ENCODE results near the gene SEH1L. TPM values are rescaled to one million over a fixed set of nuclear protein-coding genes. Genes with fewer than 3 reads are reported as not detected.

The SEH1L gene
- total RNA-seq, 6 experiments from 2014 or later, result 54.8 to 61.8 (median 58.0) TPM

- Mint-ChIP-seq H3K27ac (no peak overlapping the region), H3K4me3 (no peak overlapping the region), H3K9me3 (no peaks in the 10 kb centered on the region), H3K27me3 (ENCODE audit: insufficient read depth) (no peaks in the 10 kb centered on the region; the same call in 1 of the 2 replicates), H3K4me1 (ENCODE audit: low read depth) (peaks cover 10% of the 10 kb centered on the region), H3K36me3 (ENCODE audit: low read depth) (peaks cover 21% of the 10 kb centered on the region)
- no peak for TF ChIP-seq CTCF (IDR thresholded peaks at IDR 0.05)
- DNase-seq, result no peak
These were observed 67.0 kb downstream of the SEH1L start for GRCh38 chr18:13014818-13015217.

GRCh38 chr18:13017247-13017875, 69.5 kb downstream of the SEH1L start:
- no peak for DNase-seq
- H3K9me3 Mint-ChIP-seq, result no peaks in the 10 kb centered on the region; the same call in 1 of the 2 replicates
- TF ChIP-seq CTCF (IDR thresholded peaks at IDR 0.05), result no peak
- no peaks in the 10 kb centered on the region; the same call in 1 of the 2 replicates for H3K27me3 Mint-ChIP-seq (ENCODE audit: insufficient read depth)
- peaks cover 10% of the 10 kb centered on the region for H3K4me1 Mint-ChIP-seq (ENCODE audit: low read depth)
- no peak overlapping the region for H3K4me3 Mint-ChIP-seq
- H3K36me3 Mint-ChIP-seq (ENCODE audit: low read depth), result peaks cover 34% of the 10 kb centered on the region
- H3K27ac Mint-ChIP-seq, result no peak overlapping the region

- Mint-ChIP-seq H3K27me3 (ENCODE audit: insufficient read depth) (no peaks in the 10 kb centered on the region; the same call in 1 of the 2 replicates), H3K4me3 (no peak overlapping the region), H3K36me3 (ENCODE audit: low read depth) (peaks cover 44% of the 10 kb centered on the region), H3K27ac (no peak overlapping the region), H3K9me3 (peaks cover 3% of the 10 kb centered on the region; the same call in 1 of the 2 replicates), H3K4me1 (ENCODE audit: low read depth) (peaks cover 10% of the 10 kb centered on the region)
- no peak for DNase-seq
- TF ChIP-seq CTCF (IDR thresholded peaks at IDR 0.05), result no peak
These were observed 70.6 kb downstream of the SEH1L start for GRCh38 chr18:13018374-13018773.

- Mint-ChIP-seq H3K9me3 (peaks cover 3% of the 10 kb centered on the region; the same call in 1 of the 2 replicates), H3K27ac (peak overlapping the region; percentile 54; the same call in 1 of the 2 replicates), H3K27me3 (ENCODE audit: insufficient read depth) (no peaks in the 10 kb centered on the region; the same call in 1 of the 2 replicates), H3K36me3 (ENCODE audit: low read depth) (peaks cover 52% of the 10 kb centered on the region), H3K4me3 (no peak overlapping the region), H3K4me1 (ENCODE audit: low read depth) (peaks cover 10% of the 10 kb centered on the region)
- peak; percentile 6 for DNase-seq
- no peak for TF ChIP-seq CTCF (IDR thresholded peaks at IDR 0.05)
These were observed 71.5 kb downstream of the SEH1L start for GRCh38 chr18:13019301-13019700.

GRCh38 chr18:13022644-13023043, 74.8 kb downstream of the SEH1L start:
- no peak for DNase-seq
- H3K9me3 Mint-ChIP-seq, result peaks cover 3% of the 10 kb centered on the region; the same call in 1 of the 2 replicates
- TF ChIP-seq CTCF (IDR thresholded peaks at IDR 0.05), result no peak
- H3K27ac Mint-ChIP-seq, result no peak overlapping the region
- no peaks in the 10 kb centered on the region for H3K27me3 Mint-ChIP-seq (ENCODE audit: insufficient read depth)
- no peak overlapping the region; the same call in 1 of the 2 replicates for H3K4me3 Mint-ChIP-seq
- peaks cover 29% of the 10 kb centered on the region for H3K4me1 Mint-ChIP-seq (ENCODE audit: low read depth)
- H3K36me3 Mint-ChIP-seq (ENCODE audit: low read depth), result peaks cover 37% of the 10 kb centered on the region

Data from HFFc6 (cell line).